GM19438 (cell line): Measurements from ENCODE around the gene FAM174B.
"Not testable (repeated sequence)": the region's sequence is repeated elsewhere in the genome, so short reads cannot be mapped to it uniquely, and the experiment has no call there.

Experiments used
- ATAC-seq: cut with Tn5 transposase; IDR thresholded peaks from one replicate; pipeline ENCODE4 v1.9.1; 2021; ENCODE audit warnings: low read depth; ENCODE audit not compliant: unreplicated experiment

FAM174B gene

GRCh38 chr15:92620991-92621390, 34.6 kb downstream of the FAM174B start:
- no peak for ATAC-seq

GRCh38 chr15:92619145-92620101, 36.2 kb downstream of the FAM174B start:
- no peak for ATAC-seq

- ATAC-seq, result no peak
Measured at GRCh38 chr15:92617549-92618520, 37.7 kb downstream of the FAM174B start.

- no peak for ATAC-seq
Measured at GRCh38 chr15:92616621-92617548, 38.7 kb downstream of the FAM174B start.

- ATAC-seq, result no peak
Measured at GRCh38 chr15:92614791-92615785, 40.5 kb downstream of the FAM174B start.

- no peak for ATAC-seq
Measured at GRCh38 chr15:92614301-92614700, 41.3 kb downstream of the FAM174B start.

- ATAC-seq, result no peak
Measured at GRCh38 chr15:92613841-92614240, 41.7 kb downstream of the FAM174B start.

- ATAC-seq, result no peak
Measured at GRCh38 chr15:92612891-92613290, 42.7 kb downstream of the FAM174B start.

- no peak for ATAC-seq
Measured at GRCh38 chr15:92611995-92612745, 43.4 kb downstream of the FAM174B start.

GRCh38 chr15:92611150-92611549, 44.4 kb downstream of the FAM174B start:
- no peak for ATAC-seq

- no peak for ATAC-seq
Measured at GRCh38 chr15:92610101-92610520, 45.5 kb downstream of the FAM174B start.

GRCh38 chr15:92608866-92609700, 46.5 kb downstream of the FAM174B start:
- no peak for ATAC-seq

GRCh38 chr15:92606836-92607150, 48.8 kb downstream of the FAM174B start:
- not testable (repeated sequence) for ATAC-seq

GRCh38 chr15:92606126-92606835, 49.3 kb downstream of the FAM174B start:
- ATAC-seq, result no peak

- no peak for ATAC-seq
Measured at GRCh38 chr15:92605225-92605944, 50.2 kb downstream of the FAM174B start.
